Measurements from ENCODE around the gene EZR. TPM values are rescaled to one million over a fixed set of nuclear protein-coding genes. Genes with fewer than 3 reads are reported as not detected.

Gene EZR
- total and polyA plus RNA-seq, 2 of the 13 experiments (the other 11 are each of a cell fraction or from before 2014, with no cell fraction given), result 34.7 to 60.3 TPM

- 96% methylated on average over 3 of the region's 3 CpGs for WGBS (ENCODE audit: low lambda C conversion rate)
Measured at GRCh38 chr6:158777510-158777909, 41.7 kb downstream of the EZR start.

More at GRCh38 chr6:158777510-158777909, 41.7 kb downstream of the EZR start:
- ChIA-PET POLR2A (no interaction called here), CTCF (ENCODE audit: low intra/inter-chr PET ratio, low total read pairs) (no interaction called here)
- ATAC-seq (no peak), DNase-seq (ENCODE audit: low spot score) (no peak), FAIRE-seq (no peak)
- in situ Hi-C loops (cut with HindIII; ENCODE audit: extremely low pct_ligation_motif_present, low pct_unique_long_range_greater_than_20kb) (no loop called here), intact Hi-C loops (cut with micrococcal nuclease; ENCODE audit: unreplicated experiment) (no loop called here)
- no peak overlapping the region for H2AFZ ChIP-seq (ENCODE audit: low read length)
- H3K27me3 ChIP-seq (ENCODE audit: control insufficient read depth in 1 of 2, insufficient read depth in 2 of 2, low read length in 2 of 2), result no peaks in the 10 kb centered on the region
- no peaks in the 10 kb centered on the region for H4K20me1 ChIP-seq (ENCODE audit: insufficient read depth, low read length)
- H3K4me3 ChIP-seq (replicated peaks in 1 of 3; ENCODE audit: insufficient read depth in 1 of 3, low read depth in 2 of 3, low read length in 3 of 3), result no peak overlapping the region
- no peaks in the 10 kb centered on the region for H3K79me2 ChIP-seq (ENCODE audit: insufficient read depth, low read length)
- no peak for TF ChIP-seq PPARG (CRISPR knock-in tag; conservative IDR thresholded peaks at IDR 0.05)
- TF ChIP-seq ZNF543 (CRISPR knock-in tag; IDR thresholded peaks at IDR 0.05), result no peak
- TF ChIP-seq ZNF3 (CRISPR knock-in tag; IDR thresholded peaks at IDR 0.05), result no peak
- no peak for TF ChIP-seq ZNF337 (CRISPR knock-in tag; IDR thresholded peaks at IDR 0.05; ENCODE audit: borderline replicate concordance, low read depth)
- no peak for TF ChIP-seq RFX3 (CRISPR knock-in tag; IDR thresholded peaks at IDR 0.05)
- TF ChIP-seq KIAA2018 (CRISPR knock-in tag; IDR thresholded peaks at IDR 0.05; ENCODE audit: borderline replicate concordance), result no peak
- no peak for TF ChIP-seq ZNF598 (CRISPR knock-in tag; IDR thresholded peaks at IDR 0.05; ENCODE audit: borderline replicate concordance)
- no peak for TF ChIP-seq TBP (CRISPR knock-in tag; IDR thresholded peaks at IDR 0.05)
- H3K9ac ChIP-seq (ENCODE audit: insufficient read depth, low read depth, low read length), result no peak overlapping the region
- H3K4me2 ChIP-seq (ENCODE audit: low read depth, low read length), result no peak overlapping the region
- no TSS peak for BruUV-seq (replicated peaks)
- no peaks in the 10 kb centered on the region for H3K9me3 ChIP-seq (ENCODE audit: low read length)
- no peaks in the 10 kb centered on the region for H3K4me1 ChIP-seq (ENCODE audit: insufficient read depth, low read length)
- peaks cover 41 to 68% of the 10 kb centered on the region in 2 experiments for H3K36me3 ChIP-seq (replicated peaks in 1 of 2; ENCODE audit: control insufficient read depth in 1 of 2, insufficient read depth in 2 of 2, low read length in 2 of 2)
- no peak overlapping the region for H3K27ac ChIP-seq (ENCODE audit: extremely low read length, insufficient read depth, low read length)
